HCT116 (cell line): ENCODE measurements around the gene COL5A3. TPM values are rescaled to one million over a fixed set of nuclear protein-coding genes. Genes with fewer than 3 reads are reported as not detected.

Experiments used
- ATAC-seq: fragments of 200-7000 bp; cut with Tn5 transposase; 2 replicates; pipeline ENCODE4 v1.9.1; 2020; ENCODE audit warnings: mild to moderate bottlenecking, moderate library complexity
- BruUV-seq: library from RNA; stranded (reverse); fragments of 400-500 nt; replicated peaks from 2 replicates; lab custom pipeline; 2021; lab: Mats Ljungman, UMichigan
- CTCF ChIA-PET: fragments of 300-600 bp; sonication (Branson Sonifier 250); formaldehyde crosslinking; loops from one replicate; lab custom pipeline; 2021; ENCODE audit warnings: antibody characterized with exemption; lab: Charles Lee
- POLR2A ChIA-PET: fragments of 300-600, 350-600 bp; sonication (Branson Sonifier 250); formaldehyde crosslinking; loops from one replicate; lab custom pipeline; 2021; ENCODE audit warnings: antibody characterized with exemption; lab: Charles Lee
- RAD21 ChIA-PET, 2 experiments: fragments of 300-600 bp; sonication (Branson Sonifier 250); formaldehyde crosslinking; loops; one replicate each; lab custom pipeline; 2023; ENCODE audit warnings: low total read pairs in 2 of 2; ENCODE audit not compliant: uncharacterized antibody in 2 of 2, unreplicated experiment in 2 of 2, low non-redundant PET in 1 of 2; lab: Charles Lee
- DNase-seq: peaks from one replicate; pipeline ENCODE4 v3.0.0-alpha.2; 2010; ENCODE audit warnings: low read depth, low spot score
- H2AFZ ChIP-seq: fragments of 200-600 bp; shearing (Covaris generic), sonication (generic); 2 replicates; pipeline ENCODE4 v1.6.1; 2017; ENCODE audit warnings: low read depth, mixed run types, mixed read lengths, antibody characterized with exemption, low read length; ENCODE audit not compliant: poor library complexity, severe bottlenecking
- H3K27ac ChIP-seq: 2 replicates; pipeline ENCODE4 v1.5.1; 2012; ENCODE audit warnings: low read depth, low read length
- H3K27me3 ChIP-seq: fragments of 200-600 bp; sonication (generic); 2 replicates; pipeline ENCODE4 v1.6.1; 2016; ENCODE audit warnings: mixed run types, low read length, mixed read lengths; ENCODE audit not compliant: insufficient read depth
- H3K36me3 ChIP-seq, 2 experiments: fragments of 200-500 bp in 1 of 2; fragments of 200-600 bp in 1 of 2; sonication (Bioruptor generic) in 1 of 2; sonication (generic) in 1 of 2; 2 replicates each; pipeline versions ENCODE4 v1.5.1 to v1.6.1; 2014 to 2016; ENCODE audit warnings: low read length in 2 of 2, inconsistent platforms in 1 of 2, mixed read lengths in 1 of 2, mixed run types in 1 of 2; ENCODE audit not compliant: insufficient read depth in 2 of 2, control insufficient read depth in 1 of 2
- H3K4me1 ChIP-seq, 2 experiments: fragments of 200-600 bp in 1 of 2; sonication (generic) in 1 of 2; 2 replicates each; pipeline versions ENCODE4 v1.5.1 to v1.6.1; 2012 to 2017; ENCODE audit warnings: low read length in 2 of 2, inconsistent platforms in 1 of 2, mild to moderate bottlenecking in 1 of 2, mixed read lengths in 1 of 2, mixed run types in 1 of 2, moderate library complexity in 1 of 2; ENCODE audit not compliant: insufficient read depth in 2 of 2, control insufficient read depth in 1 of 2
- H3K4me2 ChIP-seq: fragments of 200-600 bp; sonication (generic); 2 replicates; pipeline ENCODE4 v1.6.1; 2017; ENCODE audit warnings: mixed run types, low read length, mixed read lengths
- H3K4me3 ChIP-seq, 2 experiments: fragments of 200-600 bp in 1 of 2; sonication (generic) in 1 of 2; replicated peaks in 1 of 2; 2 replicates each; pipeline ENCODE4 v1.5.1; 2011 to 2016; ENCODE audit warnings: low read length in 2 of 2, control low read depth in 1 of 2, low read depth in 1 of 2, mild to moderate bottlenecking in 1 of 2, mixed read lengths in 1 of 2, mixed run types in 1 of 2
- H3K79me2 ChIP-seq: fragments of 200-600 bp; sonication (generic); 2 replicates; pipeline ENCODE4 v1.6.1; 2017; ENCODE audit warnings: mild to moderate bottlenecking, mixed run types, low read length, moderate library complexity, mixed read lengths; ENCODE audit not compliant: insufficient read depth
- H3K9ac ChIP-seq: fragments of 200-600 bp; sonication (generic); 2 replicates; pipeline ENCODE4 v1.6.1; 2016; ENCODE audit warnings: low read length, mixed read lengths
- H3K9me2 ChIP-seq: fragments of 200-600 bp; sonication (generic), shearing (Covaris generic); 2 replicates; pipeline ENCODE4 v1.6.1; 2017; ENCODE audit warnings: mixed run types, mild to moderate bottlenecking, moderate library complexity; ENCODE audit not compliant: insufficient read depth
- H3K9me3 ChIP-seq, 2 experiments: fragments of 200-500 bp in 1 of 2; fragments of 200-600 bp in 1 of 2; sonication (Bioruptor generic) in 1 of 2; sonication (generic) in 1 of 2; 2 replicates each; pipeline ENCODE4 v1.6.1; 2014 to 2017; ENCODE audit warnings: low read length in 2 of 2, mixed read lengths in 2 of 2, inconsistent platforms in 1 of 2, low read depth in 1 of 2, mild to moderate bottlenecking in 1 of 2, mixed run types in 1 of 2, moderate library complexity in 1 of 2; ENCODE audit not compliant: control insufficient read depth in 1 of 2, insufficient read depth in 1 of 2
- H4K20me1 ChIP-seq: fragments of 200-600 bp; sonication (generic), shearing (Covaris generic); 2 replicates; pipeline ENCODE4 v1.6.1; 2017; ENCODE audit warnings: mixed run types, mild to moderate bottlenecking, moderate library complexity; ENCODE audit not compliant: insufficient read depth
- CTCF ChIP-seq, 3 experiments: fragments of 200-600 bp in 1 of 3; sonication (generic) in 1 of 3; IDR thresholded peaks in 2 of 3; conservative IDR thresholded peaks in 1 of 3; 2 replicates each; pipeline ENCODE4 v1.5.1; 2012 to 2017; ENCODE audit warnings: low read depth in 2 of 3, low read length in 2 of 3, antibody characterized with exemption in 1 of 3, borderline replicate concordance in 1 of 3, control low read depth in 1 of 3, mild to moderate bottlenecking in 1 of 3, mixed read lengths in 1 of 3, mixed run types in 1 of 3, moderate library complexity in 1 of 3; ENCODE audit not compliant: insufficient read depth in 1 of 3
- EGR1 ChIP-seq: IDR thresholded peaks from 2 replicates; pipeline ENCODE4 v1.6.1; 2012; ENCODE audit warnings: low read depth
- RAD21 ChIP-seq: IDR thresholded peaks from 2 replicates; pipeline ENCODE4 v1.6.1; 2012; ENCODE audit warnings: low read depth, mild to moderate bottlenecking
- REST ChIP-seq: IDR thresholded peaks from 2 replicates; pipeline ENCODE4 v1.6.1; 2012; ENCODE audit warnings: low read depth
- SP1 ChIP-seq: IDR thresholded peaks from 2 replicates; pipeline ENCODE4 v1.6.1; 2012; ENCODE audit warnings: low read depth
- intact Hi-C: fragments of 100-400 bp; cut with micrococcal nuclease; formaldehyde crosslinking; loops from 2 replicates; pipeline ENCODE4 v1.10.0; 2022
- total RNA-seq: library from RNA; stranded (reverse); gene quantifications from one replicate; pipeline ENCODE4 v1.2.1, GENCODE V29; 2021; ENCODE audit not compliant: unreplicated experiment

Gene COL5A3
- total RNA-seq, 1 experiment from 2014 or later: 0.15 TPM

- no peaks in the 10 kb centered on the region for H3K9me3 ChIP-seq
- ATAC-seq: peak; percentile 82
- H3K4me2 ChIP-seq: peak overlapping the region; percentile 90
- no peaks in the 10 kb centered on the region for H3K9me2 ChIP-seq
- no peaks in the 10 kb centered on the region for H3K79me2 ChIP-seq
- H3K9ac ChIP-seq: peak overlapping the region; percentile 33; the same call in 1 of the 2 replicates
- H3K4me1 ChIP-seq: peaks cover 12 to 31% of the 10 kb centered on the region in 2 experiments; a peak in 3 of 4 replicates
- peak overlapping the region; percentile 16 for H3K27ac ChIP-seq
- 0 out of 2 replicates have a peak, but pooled peaks have one; percentile 34 for TF ChIP-seq EGR1
- peak; percentile 86 to 95 (median 90) for TF ChIP-seq CTCF (IDR thresholded peaks at IDR 0.05 in 2 of 3, conservative IDR thresholded peaks at IDR 0.05 in 1 of 3; ENCODE audit: borderline replicate concordance in 1 of 3, insufficient read depth in 1 of 3, low read depth in 2 of 3, low read length in 2 of 3)
- no peak for TF ChIP-seq REST
- peak; percentile 97 for TF ChIP-seq RAD21
- peak; percentile 47 for TF ChIP-seq SP1
- H3K4me3 ChIP-seq: peak overlapping the region in 1 of 2 experiments; percentile 12; a peak in 1 of 4 replicates
- H3K27me3 ChIP-seq: no peaks in the 10 kb centered on the region
- RAD21 ChIA-PET: no interaction called here
- H3K36me3 ChIP-seq: no peaks in the 10 kb centered on the region
- DNase-seq: peak; percentile 66
- intact Hi-C loops: loop anchor here (1.0 to 5.0 kb wide), 6 partner anchors 66 to 456 kb away; no protein-coding TSS in a partner anchor
- no peaks in the 10 kb centered on the region; the same call in 1 of the 2 replicates for H4K20me1 ChIP-seq
- no peak overlapping the region for H2AFZ ChIP-seq
- POLR2A ChIA-PET: no interaction called here
- BruUV-seq: no TSS peak
- CTCF ChIA-PET: interaction anchor here (1.0 to 1.2 kb wide), 2 partner anchors 93 to 179 kb away, joined by 3 to 6 read pairs; no protein-coding TSS in a partner anchor
Measured at GRCh38 chr19:9934132-9934950, 76.0 kb downstream of the COL5A3 start.
